HCEC 1CT (cell line): ENCODE measurements around the gene COL8A2.

Experiments
- DNase-seq: peaks from one replicate; pipeline ENCODE4 v3.0.0-alpha.2; 2017

COL8A2 gene

DNA sequence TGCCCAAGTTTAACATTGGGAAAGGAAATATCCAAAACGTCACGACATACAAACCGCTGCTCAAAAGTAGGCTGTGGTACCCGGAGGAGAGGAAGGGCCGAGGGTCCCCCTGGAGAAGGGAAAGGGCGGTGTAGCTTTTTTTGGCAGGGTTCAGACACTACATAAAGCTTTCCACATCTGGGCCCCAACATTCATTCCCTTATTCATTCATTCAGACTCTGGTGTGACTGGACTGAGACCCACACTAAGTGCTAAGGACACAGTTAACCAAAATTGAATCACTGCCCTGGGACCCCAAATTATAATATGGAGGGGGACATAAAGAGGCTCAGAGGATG lies 10.3 kb upstream of the COL8A2 start:
- DNase-seq, result no peak

DNA sequence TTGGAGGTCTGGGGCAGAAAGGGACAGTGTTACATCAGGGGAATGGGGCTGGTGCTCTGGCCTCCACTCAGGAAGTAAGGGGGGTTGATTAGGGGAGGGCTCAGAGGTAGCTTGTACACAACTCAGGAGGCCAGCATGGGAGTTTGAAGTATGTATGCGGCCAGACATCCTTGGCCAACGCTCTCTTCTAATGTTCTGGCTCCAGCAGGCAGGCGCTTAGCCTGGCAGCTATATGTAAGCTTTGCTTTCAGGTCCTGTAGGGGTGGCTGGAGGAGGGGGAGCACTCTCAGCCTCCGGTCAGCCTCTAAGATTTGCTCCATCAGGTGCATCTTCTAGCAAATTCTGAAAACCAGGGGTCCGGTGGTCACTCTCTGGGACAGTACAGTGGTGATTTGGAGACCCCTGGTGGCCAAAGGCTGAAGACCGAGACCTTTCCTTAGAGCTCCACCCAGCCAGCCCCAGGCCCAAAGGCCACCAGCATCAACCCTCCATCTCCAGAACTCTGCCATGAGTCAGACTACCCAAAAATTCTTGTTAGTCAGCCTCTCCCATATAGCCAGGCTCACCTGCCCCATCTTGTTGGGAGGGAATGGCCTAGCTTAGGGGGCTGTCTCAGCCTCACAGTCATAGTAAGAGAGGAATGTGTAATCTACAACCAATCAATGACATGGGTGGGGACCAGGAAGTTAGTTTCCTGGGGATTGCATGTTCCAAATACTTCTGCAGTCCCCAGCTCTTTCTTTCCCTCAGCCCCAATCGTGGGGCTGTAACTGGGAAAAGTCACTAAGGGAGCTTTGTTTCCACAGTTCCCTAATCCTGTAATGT lies 9.7 kb upstream of the COL8A2 start:
- no peak for DNase-seq

DNA sequence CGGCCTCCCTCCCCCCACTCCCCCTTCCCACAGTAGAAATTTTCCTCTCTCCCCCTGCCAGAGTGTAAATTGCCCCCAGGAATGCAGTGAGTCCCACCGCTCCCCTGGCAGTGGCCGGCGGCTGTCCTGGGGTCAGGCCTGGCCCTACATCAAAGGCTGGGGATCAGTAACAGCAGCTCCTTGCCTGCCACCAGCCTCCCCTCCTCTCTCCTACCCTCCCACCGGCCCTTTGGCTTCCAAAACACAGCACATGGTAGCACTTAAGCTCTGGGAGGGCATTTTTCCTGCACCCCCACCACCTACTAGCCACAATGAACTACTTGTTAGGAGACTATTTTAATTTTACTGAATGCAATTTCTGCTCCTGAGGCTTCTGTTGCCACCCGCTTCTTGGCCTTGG lies 9.0 kb upstream of the COL8A2 start:
- no peak for DNase-seq

DNA sequence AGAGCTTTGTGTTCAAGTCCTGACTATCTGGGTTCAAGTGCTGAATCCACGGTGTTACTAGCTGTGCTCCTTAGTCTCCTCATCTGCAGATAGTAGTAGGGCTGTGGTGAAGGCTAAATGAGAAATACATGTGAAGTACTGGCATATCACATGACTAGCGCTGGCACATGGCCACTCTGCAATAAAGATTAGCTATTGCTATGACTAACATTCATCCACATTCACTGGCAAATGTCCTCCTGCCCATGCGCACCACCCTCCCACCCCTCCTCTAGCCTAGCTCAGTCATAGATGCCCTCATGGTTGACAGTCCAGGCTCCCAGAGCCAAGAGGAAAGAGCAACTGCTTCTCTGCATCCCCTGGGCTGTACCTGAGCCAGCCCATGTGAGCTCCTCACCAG lies 8.5 kb upstream of the COL8A2 start:
- peak; percentile 87 for DNase-seq

DNA sequence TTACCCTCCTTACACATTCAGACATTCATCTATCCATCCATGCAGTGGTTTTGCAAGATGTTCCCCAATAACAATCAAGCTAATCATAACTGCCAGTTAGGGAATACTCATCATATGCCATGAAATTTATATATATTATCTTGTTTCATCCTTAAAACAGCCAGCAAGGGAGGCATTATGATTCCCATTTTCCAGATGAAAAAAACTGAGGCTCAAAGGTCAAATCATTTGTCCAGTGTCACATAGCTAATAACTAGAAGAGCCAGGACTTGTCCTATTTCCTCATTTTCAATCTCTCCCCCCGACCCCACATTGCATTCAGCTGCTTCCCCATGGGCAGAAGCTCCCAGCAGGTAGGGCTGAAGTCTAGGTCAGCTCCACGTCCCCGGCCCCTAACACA lies 7.0 kb upstream of the COL8A2 start:
- no peak for DNase-seq

DNA sequence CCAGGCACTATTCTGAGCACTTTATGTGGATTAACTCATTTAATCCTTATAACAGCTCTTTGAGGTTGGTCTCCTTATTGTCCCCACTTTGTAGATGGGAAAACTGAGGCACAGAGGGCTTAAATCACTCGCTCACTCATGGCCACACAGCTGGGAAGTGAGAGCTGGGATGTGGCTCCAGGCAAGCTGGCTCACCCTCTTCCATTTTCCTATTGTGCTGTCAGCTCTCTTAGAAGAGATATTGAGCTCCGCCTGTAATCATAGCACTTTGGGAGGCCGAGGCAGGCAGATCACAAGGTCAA lies 3.8 kb upstream of the COL8A2 start:
- DNase-seq, result no peak

DNA sequence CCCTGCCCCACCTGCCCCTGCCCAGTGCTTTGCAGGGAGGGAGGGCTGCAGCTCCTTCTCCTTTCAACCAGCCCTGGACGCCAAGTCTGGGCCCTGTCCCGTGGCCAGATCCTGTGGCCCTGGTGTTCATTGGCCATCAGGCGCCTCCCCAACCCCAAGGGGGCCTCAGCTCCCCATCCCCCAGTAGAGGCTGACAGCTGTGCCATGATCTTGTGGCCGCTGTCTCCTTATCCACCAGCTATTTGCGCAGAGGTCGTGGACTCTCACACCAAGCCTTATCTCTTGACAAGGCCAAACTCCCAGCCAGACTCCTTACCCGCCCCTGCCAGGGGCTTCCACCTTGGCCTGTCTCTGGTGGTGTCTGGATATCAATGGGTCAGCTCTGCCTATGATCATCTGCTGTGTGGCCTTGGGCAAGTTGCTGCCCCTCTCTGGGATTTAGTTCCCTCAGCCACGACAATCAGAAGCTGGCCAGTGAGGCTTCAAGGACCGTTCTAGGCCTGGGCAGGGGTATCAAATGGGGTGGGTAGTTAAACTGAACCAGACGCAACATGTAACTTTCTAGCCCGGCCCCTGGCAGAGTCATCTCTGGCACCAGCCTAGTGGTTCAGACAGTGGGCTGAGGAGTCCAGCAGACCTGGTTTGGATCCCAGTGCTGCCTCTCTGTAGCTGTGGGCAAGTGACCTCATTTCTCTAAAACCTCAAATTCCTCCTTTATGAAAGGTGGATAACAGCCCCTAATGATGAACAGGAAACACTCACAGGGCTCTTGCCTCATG lies 3.3 kb upstream of the COL8A2 start:
- DNase-seq, result no peak

DNA sequence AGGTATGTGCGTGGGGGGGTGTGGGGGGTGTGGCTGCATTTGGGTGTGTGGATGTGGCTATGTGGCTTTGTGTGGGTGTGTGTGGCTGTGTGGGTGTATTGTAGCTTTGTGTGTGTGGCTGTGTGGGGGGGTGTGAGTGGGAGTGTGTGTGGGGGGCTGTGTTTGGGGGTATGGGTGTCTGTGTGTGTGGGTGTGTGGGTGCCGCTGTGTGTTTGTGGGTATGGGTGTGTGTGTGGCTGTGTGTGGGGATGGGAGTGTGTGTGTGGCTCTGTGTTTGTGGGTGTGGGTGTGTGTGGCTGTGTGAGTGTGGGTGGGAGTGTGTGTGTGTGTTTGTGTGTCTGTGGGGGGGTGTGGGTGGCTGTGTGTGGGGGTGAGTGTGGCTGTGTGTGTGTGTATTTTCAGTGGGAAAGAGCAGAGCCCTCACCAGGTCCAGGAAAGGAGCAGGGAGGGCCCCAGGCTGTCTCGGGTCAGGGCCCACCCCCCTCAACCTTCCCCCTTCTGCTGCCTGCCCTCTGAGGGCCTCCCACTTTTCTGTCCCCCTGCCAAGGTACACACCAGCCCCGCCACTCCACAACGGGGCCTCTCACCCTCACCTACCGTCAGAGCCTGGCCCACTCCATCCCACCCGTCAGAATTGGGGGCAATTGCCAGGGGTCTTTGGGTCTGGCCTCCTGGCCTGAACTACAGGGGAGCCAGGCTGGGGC lies 1.9 kb upstream of the COL8A2 start:
- DNase-seq, result no peak

DNA sequence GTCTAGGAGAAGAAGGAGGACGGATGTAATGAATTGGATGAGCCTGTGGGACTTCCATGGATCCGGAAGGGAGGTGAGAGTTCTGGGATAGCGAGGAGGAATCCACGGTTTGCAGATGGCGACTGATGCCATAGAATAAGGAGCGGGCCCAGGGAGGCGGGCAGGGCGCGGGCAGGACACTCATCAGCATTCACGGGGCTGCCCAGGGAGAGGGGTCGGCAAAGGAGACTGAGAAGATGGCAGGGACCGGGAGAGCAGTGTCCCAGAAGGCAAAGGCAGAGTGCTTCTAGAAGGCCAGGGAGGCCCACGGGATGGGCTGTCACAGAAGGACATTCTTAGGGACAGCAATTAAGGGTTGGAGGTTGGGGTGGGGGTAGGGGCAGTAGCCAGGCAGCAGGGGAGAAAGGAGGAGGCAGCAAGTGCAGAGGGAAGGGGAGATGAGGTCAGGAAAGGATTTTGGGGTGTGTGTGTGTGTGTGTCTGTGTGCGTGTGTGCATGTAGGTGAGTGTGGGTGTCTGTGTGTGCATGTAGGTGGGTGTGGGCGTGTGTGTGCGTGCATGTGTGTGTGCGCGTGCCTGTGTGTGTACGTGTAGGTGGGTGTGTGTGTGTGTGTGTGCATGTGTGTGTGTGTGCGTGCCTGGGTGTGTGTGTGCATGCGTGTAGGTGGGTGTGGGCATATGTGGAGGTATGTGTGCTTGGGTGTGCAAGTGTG lies 1.1 kb upstream of the COL8A2 start:
- no peak for DNase-seq

DNA sequence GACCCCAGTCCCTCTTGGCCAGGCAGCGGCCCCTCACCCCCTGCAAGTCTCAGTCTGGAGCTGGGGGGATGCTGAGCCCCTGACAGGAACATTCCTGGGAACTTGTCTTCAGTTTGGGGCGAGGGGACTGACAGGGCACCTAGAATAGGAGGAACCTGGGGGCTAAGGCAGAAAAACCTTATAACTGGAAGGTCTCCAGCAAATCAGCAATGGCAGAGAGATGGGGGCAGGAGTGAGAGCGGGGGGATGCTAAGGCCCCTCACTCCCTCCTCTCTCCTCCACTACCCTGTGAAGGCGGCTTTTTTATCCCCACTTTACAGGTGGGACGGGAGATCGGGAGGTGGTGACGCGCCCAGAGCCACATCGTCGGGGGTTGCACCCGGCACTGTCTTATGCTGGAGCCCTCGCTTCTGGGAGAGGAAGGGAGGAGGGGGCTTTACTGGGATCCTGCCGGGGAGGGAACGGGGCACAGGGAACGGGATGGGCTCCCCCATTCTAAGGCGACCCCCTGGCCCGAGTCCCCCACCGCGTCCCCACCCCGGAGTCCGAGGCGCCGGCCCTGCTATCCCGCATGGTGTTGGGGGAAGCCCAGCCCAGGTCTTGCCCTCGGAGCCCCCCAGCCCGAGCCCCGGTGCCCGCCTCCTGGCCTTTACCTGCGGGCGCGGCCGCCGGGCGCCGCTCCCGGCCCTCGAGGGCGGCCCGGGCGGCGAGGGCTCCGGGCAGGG lies 456 bp downstream of the COL8A2 start:
- no peak for DNase-seq

DNA sequence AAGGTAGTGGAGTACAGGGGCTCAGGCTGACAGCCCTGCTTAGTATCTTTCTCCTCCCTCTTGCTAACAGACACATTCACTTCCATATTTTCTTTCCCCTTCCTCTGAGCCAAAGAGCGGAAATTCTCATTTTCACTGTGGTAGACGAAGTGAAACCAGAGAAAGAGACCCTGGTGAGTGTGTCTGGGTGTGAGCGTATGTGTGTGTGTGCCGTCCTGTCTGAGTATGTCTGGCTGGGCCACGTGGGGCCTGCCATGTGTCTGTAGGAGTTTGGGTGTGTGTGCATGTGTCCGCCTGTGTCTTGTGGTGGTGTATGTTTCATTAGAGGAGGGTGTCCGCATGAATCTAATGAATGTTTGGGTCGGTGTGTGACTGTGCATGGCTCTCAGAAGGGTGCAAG lies 1.7 kb downstream of the COL8A2 start:
- no peak for DNase-seq

DNA sequence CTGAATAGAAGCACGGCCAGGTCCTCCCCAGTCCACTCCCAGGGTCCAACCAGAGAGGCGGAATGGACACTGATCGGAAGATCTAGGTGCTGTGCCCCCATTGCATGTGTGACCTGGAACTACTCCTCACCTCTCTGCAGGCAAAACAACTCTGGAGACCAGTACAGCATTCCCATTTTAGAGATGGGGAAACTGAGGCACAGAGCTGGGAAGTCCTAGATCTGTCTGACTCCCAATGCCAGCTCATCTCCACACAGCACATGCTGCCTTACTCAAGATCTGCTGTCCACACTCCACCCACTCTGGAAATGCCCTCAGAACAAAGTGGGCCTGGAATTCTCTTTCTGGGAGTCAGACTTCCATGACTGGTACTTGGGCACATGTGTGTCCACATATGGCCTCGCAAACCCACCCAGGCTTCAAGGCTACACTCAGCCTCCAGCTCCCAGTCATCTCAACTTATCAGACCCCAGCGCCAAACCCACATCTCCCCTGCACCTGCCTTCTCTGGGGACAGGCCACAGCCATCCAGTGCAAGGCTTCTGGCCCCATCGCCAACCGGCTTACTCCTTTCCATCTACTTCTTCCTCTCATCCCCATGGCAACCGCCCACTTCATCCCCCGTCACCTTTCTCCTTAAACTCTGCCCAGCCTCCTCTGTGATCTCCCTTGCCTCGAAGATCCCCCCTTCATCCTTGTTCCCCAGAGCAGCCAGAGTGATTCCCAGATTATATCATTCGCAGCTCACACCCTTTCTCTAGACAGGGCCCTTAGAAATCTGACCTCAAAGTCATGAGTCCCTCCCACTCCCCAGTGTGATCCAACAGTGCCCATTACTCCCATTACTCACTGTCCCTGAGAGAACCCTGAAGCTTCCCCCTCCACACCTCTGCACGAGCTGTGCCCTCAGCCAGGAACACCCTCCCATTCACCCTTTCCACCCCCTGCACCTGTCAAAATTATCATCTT lies 2.7 kb downstream of the COL8A2 start:
- DNase-seq, result no peak

DNA sequence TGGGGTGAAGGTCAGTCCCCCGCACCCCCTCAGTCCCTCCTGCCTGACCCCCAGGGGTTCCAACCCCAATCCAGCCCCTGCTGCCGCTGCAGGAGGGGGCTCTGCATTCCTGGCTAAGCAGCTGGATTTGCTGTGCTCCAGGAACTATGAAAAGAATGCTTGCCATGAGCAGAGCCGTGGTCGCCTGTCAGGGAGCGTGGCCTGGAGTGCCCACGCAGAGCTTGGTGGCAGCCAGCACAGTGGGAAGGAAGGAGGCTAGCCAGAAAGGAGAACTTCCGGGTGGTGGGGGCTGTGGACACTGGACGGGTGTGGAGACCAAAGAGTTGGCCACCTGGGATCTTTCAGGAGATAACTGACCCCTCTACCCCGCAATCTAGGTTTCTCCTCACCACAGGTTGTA lies 5.6 kb downstream of the COL8A2 start:
- no peak for DNase-seq

DNA sequence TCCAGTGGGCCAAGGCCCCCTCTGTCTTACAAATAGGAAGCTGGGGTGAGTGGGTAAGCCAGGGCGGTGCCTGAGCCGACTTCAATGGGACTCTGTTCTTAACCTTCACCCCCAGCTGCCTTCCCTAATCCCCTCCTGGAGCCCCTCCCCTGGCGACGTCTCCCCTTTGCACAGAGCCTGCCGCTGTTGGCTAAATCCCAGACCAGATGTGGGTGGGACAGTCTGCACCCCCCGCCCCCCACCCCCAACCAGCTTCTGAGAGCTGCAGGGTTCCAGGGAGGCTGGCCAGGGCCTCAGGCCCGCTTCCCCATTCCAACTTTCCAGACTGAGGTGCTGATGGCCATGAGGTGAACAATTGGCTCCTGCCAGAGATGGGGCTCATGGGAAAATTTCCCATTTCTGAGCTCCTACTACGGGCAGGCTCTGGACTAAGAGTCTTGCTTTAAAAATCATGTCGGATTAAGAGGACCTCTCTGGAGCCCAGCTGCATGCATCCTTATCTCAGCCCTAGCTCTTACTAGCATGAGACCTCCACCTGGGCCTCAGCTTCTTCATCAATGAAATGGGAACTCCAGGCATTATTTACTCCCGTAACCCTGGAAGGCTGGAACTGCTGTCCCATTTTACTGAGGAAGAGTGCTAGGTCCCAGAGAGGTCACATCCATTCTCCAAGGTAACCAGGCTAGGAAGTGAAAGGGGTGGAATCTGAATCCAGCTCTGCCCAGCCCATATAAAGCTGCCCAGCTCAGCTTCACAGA lies 6.4 kb downstream of the COL8A2 start:
- no peak for DNase-seq

DNA sequence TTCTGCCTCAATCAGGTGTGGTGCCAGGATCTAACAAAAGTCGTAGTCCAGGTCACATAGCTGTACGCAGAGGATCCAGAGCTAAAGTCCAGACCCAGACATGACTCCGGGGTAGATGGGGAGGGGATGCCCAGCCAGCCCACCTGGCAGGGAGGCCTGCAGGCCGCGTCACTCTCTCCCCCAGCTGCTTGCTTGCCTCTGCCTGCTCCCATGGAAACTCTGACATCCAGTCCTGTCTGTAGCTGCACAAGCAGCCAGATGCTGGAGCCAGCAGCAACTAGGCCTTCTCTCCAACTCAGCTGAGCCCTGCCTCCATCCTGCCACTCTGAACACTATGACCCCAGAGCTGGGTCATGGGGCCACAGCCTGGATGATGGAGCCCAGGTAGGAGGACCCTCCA lies 8.1 kb downstream of the COL8A2 start:
- DNase-seq, result no peak

DNA sequence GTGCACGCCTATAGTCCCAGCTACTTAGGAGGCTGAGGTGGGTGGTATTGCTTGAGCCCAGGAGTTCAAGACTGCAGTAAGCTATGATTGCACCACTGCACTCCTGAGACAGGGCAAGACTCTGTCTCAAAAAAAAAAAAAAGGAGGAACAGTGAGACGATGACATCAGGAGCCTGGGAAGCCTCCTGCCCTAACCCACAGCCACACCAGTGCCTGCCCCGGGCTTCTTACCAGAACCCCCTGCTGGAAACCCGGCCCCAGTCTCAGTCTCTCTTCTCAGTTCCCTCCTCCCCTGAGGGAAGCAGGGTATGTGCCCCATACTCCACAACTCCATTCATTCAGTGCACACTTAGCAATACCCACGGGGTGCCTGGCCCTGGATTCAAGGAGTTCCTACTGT lies 9.1 kb downstream of the COL8A2 start:
- no peak for DNase-seq

DNA sequence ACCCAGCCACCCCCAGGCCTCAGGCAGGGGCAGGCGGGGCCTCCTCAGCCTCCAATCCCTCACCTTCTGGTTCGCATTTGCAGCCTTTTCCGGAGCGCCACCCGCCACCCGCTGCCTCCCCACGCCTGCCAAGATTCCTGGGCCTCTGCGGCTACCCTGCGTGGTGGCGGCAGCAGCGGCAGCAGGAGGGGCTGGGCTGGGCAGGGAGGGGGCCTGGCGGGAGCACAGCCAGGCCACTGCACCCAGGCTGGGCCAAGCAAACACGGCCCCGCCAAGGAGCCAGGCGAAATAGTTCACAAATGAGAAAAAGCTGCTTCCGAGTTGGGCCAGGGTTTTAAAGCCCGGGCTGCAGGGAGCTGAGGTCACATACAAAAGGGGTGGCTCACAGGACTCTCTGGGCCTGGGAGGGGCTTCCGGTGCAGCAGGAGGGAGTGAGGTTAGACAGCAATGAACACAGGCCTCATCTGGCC lies 9.8 kb downstream of the COL8A2 start:
- DNase-seq, result no peak

DNA sequence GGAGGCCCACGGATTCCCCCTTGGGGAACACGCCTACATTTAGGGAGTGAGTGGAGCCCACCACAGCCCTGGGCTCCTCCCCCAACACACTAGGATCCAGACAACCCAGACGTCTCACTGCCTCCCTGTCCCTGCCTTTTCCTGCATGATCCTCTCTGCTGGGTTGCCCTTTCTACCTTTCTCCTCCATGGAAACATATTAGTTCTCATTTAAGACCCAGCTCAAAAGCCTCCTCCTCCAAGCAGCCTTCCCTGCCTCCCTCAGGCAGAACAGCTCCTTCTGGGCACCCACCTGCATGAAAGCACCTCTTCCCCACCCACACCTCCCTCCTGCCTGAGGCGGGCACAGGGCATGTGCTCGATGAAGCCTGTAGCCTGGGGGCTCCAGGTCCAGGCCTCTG lies 10.7 kb downstream of the COL8A2 start:
- no peak for DNase-seq

DNA sequence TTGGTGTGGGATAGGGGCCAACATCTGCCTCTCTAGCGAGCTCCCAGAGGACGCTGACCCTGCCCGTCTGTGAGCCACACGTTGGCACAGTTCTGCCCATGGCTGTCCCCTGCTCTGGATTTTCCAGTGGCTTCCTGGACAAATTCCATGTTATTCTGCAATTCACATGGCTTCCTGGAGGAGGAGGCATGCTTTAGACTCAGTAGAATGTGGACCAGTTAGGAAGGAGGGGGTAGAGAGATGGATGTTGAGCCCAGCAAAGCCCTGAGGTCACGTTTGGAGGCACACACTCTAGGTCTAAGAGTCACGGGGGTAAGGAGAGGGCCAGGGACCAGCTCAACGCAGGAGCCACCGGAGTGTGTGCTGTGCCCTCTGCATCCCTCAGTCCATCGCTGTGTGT lies 12.2 kb downstream of the COL8A2 start:
- DNase-seq, result no peak

DNA sequence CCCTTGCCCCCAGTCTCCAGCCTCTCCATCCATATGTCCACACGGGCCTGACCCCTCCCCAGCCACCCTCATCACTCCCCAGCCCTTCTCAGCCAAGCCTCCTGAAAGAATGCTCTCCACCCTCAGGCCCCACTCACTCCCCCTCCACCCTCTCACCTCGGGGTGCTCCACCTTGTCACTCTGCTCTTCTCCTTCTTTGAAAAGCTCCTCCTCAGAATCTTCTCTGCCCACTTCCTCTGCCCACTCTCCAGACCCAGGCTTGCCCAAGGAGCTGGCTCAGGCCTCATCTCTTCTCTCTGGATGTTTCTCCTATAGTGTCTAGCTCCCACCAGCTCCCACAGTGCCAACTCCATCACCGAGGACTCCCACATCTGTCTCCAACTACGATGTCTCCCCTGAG lies 13.9 kb downstream of the COL8A2 start:
- DNase-seq, result no peak
